GM19035 (cell line): ENCODE data around the gene MTAP.

Experiments used
- ATAC-seq: cut with Tn5 transposase; IDR thresholded peaks from one replicate; pipeline ENCODE4 v1.9.1; 2021; ENCODE audit not compliant: unreplicated experiment

The MTAP gene

DNA sequence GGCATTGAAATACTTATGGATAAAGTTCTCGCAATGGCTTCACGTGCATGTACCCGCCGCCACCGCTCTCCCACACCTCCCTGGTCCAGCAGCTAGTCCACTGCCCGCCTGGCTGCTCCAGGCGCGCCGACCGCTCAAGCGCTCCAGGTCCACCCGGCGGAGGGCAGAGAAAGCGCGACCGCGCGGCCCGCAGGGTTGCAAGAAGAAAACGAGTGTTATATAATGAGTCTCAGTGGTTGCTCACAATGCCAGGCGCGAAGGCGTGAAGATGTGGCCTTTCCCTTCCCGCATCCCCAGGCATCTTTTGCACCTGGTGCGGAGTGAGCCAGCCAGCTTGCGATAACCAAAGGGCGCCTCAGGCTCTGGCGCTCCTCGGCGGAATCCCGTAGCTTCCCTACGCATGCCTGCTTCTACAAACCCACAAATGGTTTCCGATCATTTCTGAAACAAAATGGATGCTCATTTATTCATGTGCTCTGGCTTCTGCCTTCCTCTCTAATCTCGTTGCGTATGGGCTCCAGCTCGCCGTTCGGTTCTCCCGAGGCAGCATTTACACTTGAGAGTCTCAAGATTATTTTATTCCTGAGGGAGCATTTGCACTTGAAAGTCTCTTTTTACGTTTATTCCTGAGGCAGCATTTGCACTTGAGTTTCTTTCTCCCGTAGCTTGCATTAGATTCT is 166.0 kb downstream of the MTAP start:
- no peak for ATAC-seq

- no peak for ATAC-seq
Observed at GRCh38 chr9:21969011-21969940, 166.8 kb downstream of the MTAP start.

DNA sequence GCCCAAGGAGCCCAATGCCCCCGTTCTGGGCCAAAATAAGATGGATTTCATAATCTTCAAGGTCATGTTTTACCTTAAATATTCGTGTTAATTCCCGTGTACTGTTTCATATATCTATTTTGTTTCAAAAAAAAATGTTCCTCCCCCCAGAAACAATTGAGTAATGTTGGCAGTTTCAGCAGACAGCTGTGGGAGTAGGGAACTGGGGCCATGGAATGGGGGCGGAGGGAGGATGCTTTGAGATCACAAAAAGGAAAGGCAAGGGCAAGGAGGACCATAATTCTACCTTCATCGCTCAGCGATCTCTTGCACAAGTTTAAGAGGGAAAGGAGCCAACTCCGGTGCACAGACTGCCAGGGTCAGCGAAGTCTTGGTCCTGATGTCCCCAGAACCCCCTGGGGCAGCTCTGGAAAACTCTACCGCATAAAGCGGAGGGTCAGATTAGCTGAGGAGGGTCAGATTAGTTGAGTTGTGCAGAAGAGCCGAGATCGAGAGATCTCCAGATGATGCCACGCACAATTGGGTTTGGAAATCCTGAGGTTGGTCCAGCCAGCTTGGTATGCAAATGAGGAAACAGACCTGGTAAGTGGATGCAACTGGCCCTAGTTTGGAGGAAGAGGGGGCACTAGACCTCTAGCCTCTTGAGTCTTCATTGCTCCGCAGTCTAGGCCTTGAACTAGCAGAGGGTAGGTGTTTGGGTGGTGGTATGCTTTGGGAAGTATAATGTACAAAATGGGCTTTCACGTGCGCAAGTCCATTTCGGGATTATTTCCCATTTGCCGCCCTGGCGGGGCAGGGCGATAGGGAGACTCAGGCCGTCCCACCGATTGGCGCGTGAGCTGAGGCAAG is 167.7 kb downstream of the MTAP start:
- no peak for ATAC-seq

GRCh38 chr9:21970800-21971640 is 168.6 kb downstream of the MTAP start:
- no peak for ATAC-seq

GRCh38 chr9:21972361-21972760 is 169.9 kb downstream of the MTAP start:
- ATAC-seq = no peak

- ATAC-seq = no peak
Observed at GRCh38 chr9:21974343-21974721, 171.9 kb downstream of the MTAP start.

DNA sequence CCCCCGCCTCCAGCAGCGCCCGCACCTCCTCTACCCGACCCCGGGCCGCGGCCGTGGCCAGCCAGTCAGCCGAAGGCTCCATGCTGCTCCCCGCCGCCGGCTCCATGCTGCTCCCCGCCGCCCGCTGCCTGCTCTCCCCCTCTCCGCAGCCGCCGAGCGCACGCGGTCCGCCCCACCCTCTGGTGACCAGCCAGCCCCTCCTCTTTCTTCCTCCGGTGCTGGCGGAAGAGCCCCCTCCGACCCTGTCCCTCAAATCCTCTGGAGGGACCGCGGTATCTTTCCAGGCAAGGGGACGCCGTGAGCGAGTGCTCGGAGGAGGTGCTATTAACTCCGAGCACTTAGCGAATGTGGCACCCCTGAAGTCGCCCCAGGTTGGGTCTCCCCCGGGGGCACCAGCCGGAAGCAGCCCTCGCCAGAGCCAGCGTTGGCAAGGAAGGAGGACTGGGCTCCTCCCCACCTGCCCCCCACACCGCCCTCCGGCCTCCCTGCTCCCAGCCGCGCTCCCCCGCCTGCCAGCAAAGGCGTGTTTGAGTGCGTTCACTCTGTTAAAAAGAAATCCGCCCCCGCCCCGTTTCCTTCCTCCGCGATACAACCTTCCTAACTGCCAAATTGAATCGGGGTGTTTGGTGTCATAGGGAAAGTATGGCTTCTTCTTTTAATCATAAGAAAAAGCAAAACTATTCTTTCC is 172.4 kb downstream of the MTAP start:
- ATAC-seq = peak; percentile 69

GRCh38 chr9:21976334-21976875 is 174.0 kb downstream of the MTAP start:
- no peak for ATAC-seq

DNA sequence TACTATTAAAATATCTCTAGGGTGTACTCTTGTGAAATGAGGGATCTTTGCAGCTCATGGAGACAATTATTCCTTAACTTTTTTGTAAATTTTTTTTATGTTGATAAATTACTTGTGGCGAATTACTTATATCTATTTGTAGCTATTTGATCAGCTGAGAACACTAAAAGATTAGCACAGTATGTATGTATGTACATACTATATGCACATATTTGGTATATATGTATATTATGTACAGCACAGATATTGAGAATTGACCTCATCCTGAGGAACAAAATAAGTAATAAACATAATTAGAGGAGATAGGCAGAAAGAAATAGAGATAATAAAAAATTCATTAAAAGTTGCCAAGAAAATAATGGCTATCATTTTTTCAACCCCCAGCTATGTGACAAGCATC is 180.0 kb downstream of the MTAP start:
- no peak for ATAC-seq

DNA sequence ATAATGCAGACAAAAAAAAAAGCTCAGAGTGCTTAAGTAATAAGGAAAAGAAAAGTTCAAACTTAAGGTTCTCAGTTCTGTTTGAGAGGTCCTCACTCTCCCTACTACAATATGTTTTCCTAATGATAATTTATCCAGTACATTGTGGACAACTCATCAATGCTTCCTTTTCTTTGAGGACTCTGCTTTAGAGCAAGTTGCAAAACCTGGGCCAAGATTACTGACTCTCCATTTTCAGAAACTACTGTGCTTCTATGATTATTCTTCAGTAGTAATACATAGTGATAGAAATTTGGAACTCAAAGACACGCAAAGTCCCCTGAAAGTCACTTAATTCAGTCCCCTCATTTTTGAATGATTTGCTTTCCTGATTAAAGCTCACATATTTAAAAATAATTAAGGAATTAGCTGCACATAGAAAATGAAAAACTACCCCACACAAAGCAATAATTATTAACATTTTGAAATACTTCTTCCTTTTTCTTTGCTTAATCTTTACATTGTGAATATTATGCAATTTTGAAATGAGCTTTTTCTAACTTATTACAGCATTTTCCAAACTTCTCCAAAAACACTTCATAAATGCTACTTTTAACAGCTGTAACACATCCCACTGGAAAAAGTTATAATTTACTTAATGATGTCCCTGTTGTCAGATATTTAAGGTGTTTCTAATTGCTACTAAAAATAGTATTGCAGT is 180.6 kb downstream of the MTAP start:
- ATAC-seq = no peak

DNA sequence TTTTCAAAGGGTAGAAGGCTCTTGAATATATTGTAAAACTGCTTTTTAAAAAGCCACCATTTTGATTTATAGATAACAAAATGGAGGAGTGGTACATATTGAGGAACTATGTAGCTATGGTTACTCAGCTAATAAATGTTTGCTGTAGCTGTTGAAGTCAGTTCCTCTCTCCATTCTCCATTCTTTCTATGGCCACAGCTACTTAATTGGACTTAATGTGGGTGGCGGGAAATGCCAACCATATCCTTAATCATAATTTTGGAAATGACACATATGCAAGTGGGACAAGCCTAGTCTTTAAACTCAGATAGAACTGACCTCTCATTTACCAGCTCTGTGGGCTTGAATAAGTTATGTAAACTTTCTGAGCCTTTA is 181.1 kb downstream of the MTAP start:
- no peak for ATAC-seq

- no peak for ATAC-seq
Observed at GRCh38 chr9:21984101-21984500, 181.7 kb downstream of the MTAP start.

GRCh38 chr9:21985964-21986667 is 183.7 kb downstream of the MTAP start:
- ATAC-seq = no peak
